Measurements from ENCODE around the gene LMBR1. TPM values are rescaled to one million over a fixed set of nuclear protein-coding genes. Genes with fewer than 3 reads are reported as not detected.

The LMBR1 gene
- total RNA-seq, 4 donors from 2014 or later, result 52.2 to 79.9 (median 62.5) TPM

GRCh38 chr7:156680281-156680680 lies 212.7 kb downstream of the LMBR1 start:
- TF ChIP-seq CTCF (IDR thresholded peaks at IDR 0.05; ENCODE audit: low read depth), result no peak

GRCh38 chr7:156677374-156678054 lies 215.5 kb downstream of the LMBR1 start:
- TF ChIP-seq CTCF (IDR thresholded peaks at IDR 0.05; ENCODE audit: low read depth), result no peak

GRCh38 chr7:156676263-156676662 lies 216.7 kb downstream of the LMBR1 start:
- no peak for TF ChIP-seq CTCF (IDR thresholded peaks at IDR 0.05; ENCODE audit: low read depth)

GRCh38 chr7:156675721-156676120 lies 217.3 kb downstream of the LMBR1 start:
- TF ChIP-seq CTCF (IDR thresholded peaks at IDR 0.05; ENCODE audit: low read depth), result no peak

GRCh38 chr7:156673902-156674301 lies 219.1 kb downstream of the LMBR1 start:
- no peak for TF ChIP-seq CTCF (IDR thresholded peaks at IDR 0.05; ENCODE audit: low read depth)

GRCh38 chr7:156673454-156673853 lies 219.5 kb downstream of the LMBR1 start:
- TF ChIP-seq CTCF (IDR thresholded peaks at IDR 0.05; ENCODE audit: low read depth), result no peak

GRCh38 chr7:156669035-156669828 lies 223.8 kb downstream of the LMBR1 start:
- TF ChIP-seq CTCF (IDR thresholded peaks at IDR 0.05; ENCODE audit: low read depth), result no peak
